ENCODE results near the gene EFNA2.

GRCh38 chr19:1283917-1284292 lies 1.8 kb upstream of the EFNA2 start:
- TF ChIP-seq EZH2phosphoT487 (IDR thresholded peaks at IDR 0.05; ENCODE audit: unreplicated experiment) (no peak), POLR2AphosphoS5 (IDR thresholded peaks at IDR 0.05; ENCODE audit: low read depth) (no peak), CTCF (conservative IDR thresholded peaks at IDR 0.05; ENCODE audit: low read depth in 2 of 2) (no peak), ZNF331 (CRISPR knock-in tag; IDR thresholded peaks at IDR 0.05; ENCODE audit: low read depth) (no peak), EZH2 (IDR thresholded peaks at IDR 0.05; ENCODE audit: low read depth, unreplicated experiment) (no peak)

All from GM23338 (cell line).